Measurements from ENCODE around the gene PAF1.
A peak's percentile ranks its signal among the peaks of the same experiment; 100 is the strongest.

The PAF1 gene

GRCh38 chr19:39397360-39398296 is 6.7 kb upstream of the PAF1 start:
- TF ChIP-seq REST (IDR thresholded peaks at IDR 0.05; ENCODE audit: low read depth) (no peak), RAD21 (IDR thresholded peaks at IDR 0.05; ENCODE audit: low read depth) (peak; percentile 82)

- TF ChIP-seq TCF12 (IDR thresholded peaks at IDR 0.05; ENCODE audit: low read depth), result no peak
- TF ChIP-seq, protein P1, sequence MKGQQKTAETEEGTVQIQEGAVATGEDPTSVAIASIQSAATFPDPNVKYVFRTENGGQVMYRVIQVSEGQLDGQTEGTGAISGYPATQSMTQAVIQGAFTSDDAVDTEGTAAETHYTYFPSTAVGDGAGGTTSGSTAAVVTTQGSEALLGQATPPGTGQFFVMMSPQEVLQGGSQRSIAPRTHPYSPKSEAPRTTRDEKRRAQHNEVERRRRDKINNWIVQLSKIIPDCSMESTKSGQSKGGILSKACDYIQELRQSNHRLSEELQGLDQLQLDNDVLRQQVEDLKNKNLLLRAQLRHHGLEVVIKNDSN (IDR thresholded peaks at IDR 0.05), result peak; percentile 25; the same call in 1 of the 2 replicates
- no peak for TF ChIP-seq CEBPB (IDR thresholded peaks at IDR 0.05)
- no peak for TF ChIP-seq REST (IDR thresholded peaks at IDR 0.05; ENCODE audit: low read depth)
- no peak for TF ChIP-seq ZBTB7A (IDR thresholded peaks at IDR 0.05; ENCODE audit: low read depth)
- no peak for TF ChIP-seq NFIC (IDR thresholded peaks at IDR 0.05)
- no peak for TF ChIP-seq TEAD4 (IDR thresholded peaks at IDR 0.05)
- no peak for TF ChIP-seq RAD21 (IDR thresholded peaks at IDR 0.05; ENCODE audit: low read depth)
- TF ChIP-seq EP300 (IDR thresholded peaks at IDR 0.05; ENCODE audit: borderline replicate concordance), result no peak
- TF ChIP-seq CREB1 (IDR thresholded peaks at IDR 0.05; ENCODE audit: low read depth), result peak; percentile 94
- TF ChIP-seq EGR1 (IDR thresholded peaks at IDR 0.05), result no peak
These were observed 505 bp downstream of the PAF1 start for GRCh38 chr19:39390451-39390750.

DNA sequence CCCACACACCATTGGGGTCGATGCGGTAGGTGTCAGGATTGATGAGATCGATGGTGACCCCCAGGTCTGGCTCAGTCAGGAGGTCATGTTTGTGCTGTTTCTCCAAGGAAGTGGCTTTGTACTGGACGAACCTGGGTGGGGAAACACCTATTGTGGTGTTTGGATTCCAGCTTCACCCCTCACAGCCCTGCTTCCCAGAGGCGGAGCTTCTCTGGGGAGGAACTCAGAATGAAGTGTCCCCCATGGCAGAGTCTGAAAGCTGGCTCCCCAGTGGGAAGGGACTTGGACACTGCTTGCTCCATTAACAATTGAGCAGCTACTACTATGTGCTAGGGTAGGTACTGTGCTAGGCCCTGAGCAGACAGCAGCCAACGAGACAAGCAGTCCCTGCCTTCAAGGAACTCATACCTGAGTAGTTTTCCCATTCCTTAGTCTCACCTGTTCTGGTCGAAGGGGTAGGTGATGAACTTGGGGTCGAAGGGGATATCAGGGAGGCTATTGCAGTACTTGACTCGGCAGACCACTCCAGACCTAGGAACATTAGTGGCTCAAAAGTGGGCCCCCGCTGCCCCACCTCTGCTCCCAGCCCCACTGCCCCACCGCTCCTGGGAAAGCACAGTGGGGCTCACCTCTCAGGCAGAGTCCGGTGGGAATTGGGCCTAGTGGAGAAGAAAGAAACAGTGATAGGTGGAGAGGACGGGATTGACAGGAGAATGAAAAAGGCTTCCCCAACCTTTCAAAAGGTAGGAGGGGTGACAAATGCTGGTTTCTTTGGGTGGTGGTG is 1.1 kb downstream of the PAF1 start:
- no peak for TF ChIP-seq MAX (IDR thresholded peaks at IDR 0.05)
- TF ChIP-seq TEAD4 (IDR thresholded peaks at IDR 0.05), result no peak
- no peak for TF ChIP-seq REST (IDR thresholded peaks at IDR 0.05; ENCODE audit: low read depth)
- TF ChIP-seq TAF1 (IDR thresholded peaks at IDR 0.05; ENCODE audit: low read depth), result no peak
- no peak for TF ChIP-seq YY1 (IDR thresholded peaks at IDR 0.05; ENCODE audit: low read depth)

- TF ChIP-seq TAF1 (IDR thresholded peaks at IDR 0.05; ENCODE audit: low read depth) (no peak), CEBPB (IDR thresholded peaks at IDR 0.05) (no peak), TEAD4 (IDR thresholded peaks at IDR 0.05) (no peak), YY1 (IDR thresholded peaks at IDR 0.05; ENCODE audit: low read depth) (no peak), EP300 (IDR thresholded peaks at IDR 0.05; ENCODE audit: borderline replicate concordance) (no peak), FOXM1 (IDR thresholded peaks at IDR 0.05; ENCODE audit: borderline replicate concordance, low read depth) (no peak), NFIC (IDR thresholded peaks at IDR 0.05) (no peak), MAX (IDR thresholded peaks at IDR 0.05) (no peak), ZBTB7A (IDR thresholded peaks at IDR 0.05; ENCODE audit: low read depth) (no peak), RAD21 (IDR thresholded peaks at IDR 0.05; ENCODE audit: low read depth) (no peak), REST (IDR thresholded peaks at IDR 0.05; ENCODE audit: low read depth) (no peak), TCF12 (IDR thresholded peaks at IDR 0.05; ENCODE audit: low read depth) (no peak), EGR1 (IDR thresholded peaks at IDR 0.05) (no peak), CREB1 (IDR thresholded peaks at IDR 0.05; ENCODE audit: low read depth) (no peak)
- TF ChIP-seq, protein P1 (IDR thresholded peaks at IDR 0.05), result no peak
These were observed 2.2 kb downstream of the PAF1 start for GRCh38 chr19:39388657-39389056.

All from Ishikawa (cell line).